HG03060 (cell line): ENCODE data around the gene DYNC1H1.

ENCODE experiments used
- ATAC-seq: cut with Tn5 transposase; IDR thresholded peaks from one replicate; pipeline ENCODE4 v1.9.1; 2021; ENCODE audit warnings: low read depth, moderate number of reproducible peaks; ENCODE audit not compliant: unreplicated experiment

Gene DYNC1H1

DNA sequence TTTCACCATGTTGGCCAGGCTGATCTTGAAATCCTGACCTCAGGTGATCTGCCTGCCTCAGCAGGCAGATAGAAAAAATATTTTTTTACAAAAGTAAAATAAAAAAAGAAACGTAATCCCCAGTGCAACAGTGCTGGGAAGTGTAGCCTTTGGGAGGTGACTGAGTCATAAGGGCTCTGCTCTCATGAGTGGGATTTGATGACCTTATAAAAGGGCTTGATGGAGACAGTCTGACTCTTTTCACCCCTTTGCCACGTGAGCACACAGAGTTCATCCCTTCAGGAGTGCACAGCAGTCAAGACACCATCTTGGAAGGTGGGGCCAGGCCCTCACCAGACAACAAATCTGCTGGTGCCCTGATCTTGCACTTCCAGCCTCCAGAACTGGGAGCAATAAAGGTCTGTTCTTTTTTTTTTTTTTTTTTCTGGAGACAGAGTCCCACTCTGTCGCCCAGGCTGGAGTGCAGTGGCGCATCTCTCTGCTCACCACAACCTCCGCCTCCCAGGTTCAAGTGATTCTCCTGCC, 24.7 kb upstream of the DYNC1H1 start:
- no peak for ATAC-seq

DNA sequence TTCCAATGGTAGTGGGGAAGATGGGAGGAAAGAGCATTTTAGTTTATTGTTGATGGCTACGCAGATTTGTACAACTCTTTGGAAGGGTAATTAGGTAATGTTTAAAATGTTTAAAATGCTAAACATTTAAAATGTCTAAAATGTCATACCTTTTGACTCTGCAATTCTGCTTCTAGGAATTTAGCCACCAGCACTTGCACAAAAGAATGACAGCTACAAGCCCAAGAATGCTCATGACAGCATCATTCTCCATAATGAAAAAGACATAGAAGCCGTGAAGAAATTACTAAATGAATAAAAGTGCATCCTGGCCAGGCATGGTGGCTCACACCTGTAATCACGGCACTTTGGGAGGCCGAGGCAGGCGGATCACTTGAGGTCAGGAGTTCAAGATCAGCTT, 19.9 kb upstream of the DYNC1H1 start:
- ATAC-seq: no peak

DNA sequence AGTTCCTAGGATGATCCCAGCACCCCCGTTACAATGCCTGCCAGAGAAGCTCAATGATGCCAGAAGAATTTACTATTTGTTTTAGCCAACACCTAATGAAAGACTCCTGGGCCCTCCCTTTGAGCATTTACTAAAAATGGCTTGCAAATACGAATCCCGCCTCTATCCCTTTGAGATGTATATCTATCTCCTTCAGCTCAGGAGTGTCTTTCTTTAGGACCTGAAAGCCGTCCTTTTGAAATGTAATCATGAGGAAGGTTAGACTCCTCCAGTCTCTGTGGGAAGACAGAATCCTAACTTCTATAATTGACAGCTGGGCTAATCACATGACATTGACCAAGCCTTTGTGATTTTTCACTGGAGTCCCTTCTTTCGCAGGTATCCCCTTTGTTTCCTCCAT, 19.2 kb upstream of the DYNC1H1 start:
- ATAC-seq: no peak

DNA sequence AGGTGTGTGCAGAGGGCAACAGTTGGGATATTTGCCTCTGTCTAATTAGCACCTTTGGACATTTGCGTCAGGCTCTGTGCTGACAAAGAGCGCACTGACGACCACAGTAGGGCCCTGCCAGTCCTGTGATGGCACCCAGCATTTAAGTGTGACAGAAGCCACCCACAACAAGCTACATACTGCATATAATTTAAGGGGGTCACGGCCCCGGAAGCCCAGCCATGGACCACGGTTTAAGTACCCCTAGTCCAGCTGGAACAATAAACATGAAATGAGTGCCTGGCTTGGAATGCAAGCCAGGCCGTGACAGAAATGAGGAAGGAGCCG, 16.8 kb upstream of the DYNC1H1 start:
- ATAC-seq: no peak

DNA sequence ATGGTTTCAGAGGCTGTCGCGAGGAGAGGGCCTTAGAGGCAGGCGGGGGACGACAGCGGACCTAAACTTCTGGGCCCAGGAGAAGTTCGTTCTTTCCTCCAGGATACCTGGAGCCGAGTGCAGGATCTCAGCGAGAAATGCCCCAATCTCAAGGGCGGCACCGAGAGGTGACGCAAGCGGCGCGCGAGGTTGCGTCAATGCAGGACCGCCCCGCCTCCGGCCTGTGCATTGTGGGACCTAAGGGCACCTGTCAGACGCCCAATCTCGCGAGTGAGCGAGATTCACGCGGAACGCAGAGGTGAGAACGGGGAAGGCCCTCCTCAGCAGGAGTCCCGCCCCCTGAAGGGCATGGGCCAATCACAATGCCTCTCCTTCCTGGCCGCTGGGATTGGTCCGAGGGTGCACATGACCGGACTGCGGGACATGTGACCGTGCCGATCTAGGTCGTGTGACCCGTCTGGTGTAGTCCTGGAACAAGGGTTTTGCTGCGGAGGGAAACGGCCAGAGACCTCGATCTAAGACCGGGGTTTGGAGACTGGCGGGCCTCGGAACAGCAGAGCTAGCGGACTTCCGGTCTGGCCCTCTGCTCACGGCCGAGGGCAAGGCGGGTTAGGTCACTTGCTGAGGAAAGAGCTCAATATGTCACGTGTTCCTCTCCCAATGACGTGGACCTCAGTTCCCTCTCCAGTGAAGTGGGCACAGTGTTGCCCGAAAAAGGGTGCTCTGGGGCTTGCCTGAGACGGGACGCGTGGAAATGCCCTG, 16.3 kb upstream of the DYNC1H1 start:
- peak; percentile 97 for ATAC-seq

DNA sequence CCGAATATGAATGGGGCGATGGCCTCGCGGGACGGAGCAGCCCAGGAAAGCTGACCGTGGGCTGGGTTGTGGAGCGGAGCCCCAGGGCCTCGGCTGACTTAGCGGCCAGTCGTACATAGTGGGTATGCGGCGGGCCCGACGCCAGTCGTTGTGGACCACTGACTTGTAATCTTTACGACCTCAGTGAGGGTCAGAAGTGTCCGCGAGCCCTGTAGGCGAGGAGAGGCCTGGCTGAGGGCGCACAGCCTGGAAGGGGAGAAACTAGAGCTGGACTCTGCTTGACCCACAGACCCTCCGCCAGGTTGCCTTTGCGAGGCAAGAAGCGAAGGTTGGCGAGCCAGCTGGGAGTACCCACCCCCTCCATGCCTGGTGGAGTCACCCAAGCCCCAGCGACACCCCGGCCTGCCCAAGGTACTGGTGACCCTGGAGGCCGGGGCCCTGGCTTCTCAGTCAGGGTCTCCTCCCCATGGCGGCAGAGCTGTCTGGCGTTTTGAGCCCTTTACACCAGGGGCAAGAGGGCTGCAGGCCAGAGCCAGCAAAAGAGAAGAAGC, 15.6 kb upstream of the DYNC1H1 start:
- no peak for ATAC-seq

DNA sequence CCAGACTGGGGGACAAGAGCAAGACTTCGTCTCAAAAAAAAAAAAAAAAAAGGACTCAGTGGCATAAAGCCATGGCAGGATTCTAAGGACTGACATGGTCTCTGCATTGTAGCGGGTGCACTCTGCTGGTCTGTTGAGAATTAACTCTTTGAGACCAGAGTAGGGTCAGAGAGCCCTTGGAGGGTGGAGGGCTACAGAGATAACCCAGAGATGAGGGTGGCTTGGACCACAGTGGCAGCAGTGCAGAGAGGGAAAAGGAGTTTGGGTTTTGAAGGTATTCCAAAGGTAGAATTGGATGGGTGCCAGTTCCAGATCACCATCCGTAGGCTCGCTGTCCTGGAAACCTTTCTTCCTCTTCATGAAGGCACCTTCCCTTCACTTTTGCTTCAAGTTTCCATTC, 14.3 kb upstream of the DYNC1H1 start:
- no peak for ATAC-seq

DNA sequence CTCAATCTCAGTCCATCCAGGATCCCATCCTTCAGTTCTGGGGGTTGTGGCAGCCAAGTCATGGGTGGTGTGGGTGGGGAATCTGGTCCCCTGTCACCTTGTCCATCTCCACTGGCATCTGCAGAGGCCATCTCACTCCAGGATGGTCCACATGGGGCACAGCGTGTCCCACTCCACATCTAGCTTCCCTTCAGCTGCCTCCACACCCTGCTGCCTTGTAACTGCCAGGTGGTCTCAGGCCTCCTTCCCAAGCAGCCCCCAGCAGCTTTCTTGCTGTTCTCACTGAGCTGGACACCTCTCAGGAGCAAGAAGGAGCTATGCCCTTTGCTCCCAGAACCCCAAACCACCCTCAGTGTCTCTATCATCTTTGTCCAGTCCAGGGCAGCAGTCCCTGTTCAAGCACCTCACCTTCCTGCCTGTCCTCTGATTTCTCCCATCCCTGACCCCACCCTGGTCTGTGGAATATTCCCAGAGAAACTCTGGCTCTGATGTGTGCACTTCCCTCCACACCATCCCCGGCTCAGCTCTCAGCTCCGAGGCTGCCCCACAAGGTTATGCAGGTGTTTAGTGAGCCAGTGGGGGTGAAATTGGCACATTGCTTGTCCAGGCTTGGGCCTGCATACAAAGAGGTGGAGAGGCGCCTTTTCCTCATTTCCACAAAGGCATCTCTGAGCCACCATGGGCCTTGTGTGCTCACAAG, 13.7 kb upstream of the DYNC1H1 start:
- ATAC-seq: no peak

DNA sequence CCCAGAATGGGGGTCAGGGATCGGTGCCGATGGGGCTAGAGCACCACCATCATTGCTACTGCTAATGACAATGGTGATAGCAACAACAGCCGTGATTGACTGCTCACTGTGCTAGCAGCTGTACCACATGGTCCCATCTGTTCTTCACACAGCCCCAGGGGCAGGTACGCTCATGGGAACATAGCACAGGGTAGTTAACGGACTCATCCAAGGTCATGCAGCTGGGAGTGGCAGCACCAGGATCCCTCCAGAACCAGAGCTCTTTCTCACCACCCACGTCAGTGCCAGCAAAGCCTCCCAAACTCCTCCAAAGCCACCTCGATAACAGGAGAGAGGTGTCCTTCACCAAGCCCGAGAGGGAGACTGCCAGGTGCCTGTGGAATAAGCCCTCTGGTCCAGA, 11.2 kb upstream of the DYNC1H1 start:
- no peak for ATAC-seq

DNA sequence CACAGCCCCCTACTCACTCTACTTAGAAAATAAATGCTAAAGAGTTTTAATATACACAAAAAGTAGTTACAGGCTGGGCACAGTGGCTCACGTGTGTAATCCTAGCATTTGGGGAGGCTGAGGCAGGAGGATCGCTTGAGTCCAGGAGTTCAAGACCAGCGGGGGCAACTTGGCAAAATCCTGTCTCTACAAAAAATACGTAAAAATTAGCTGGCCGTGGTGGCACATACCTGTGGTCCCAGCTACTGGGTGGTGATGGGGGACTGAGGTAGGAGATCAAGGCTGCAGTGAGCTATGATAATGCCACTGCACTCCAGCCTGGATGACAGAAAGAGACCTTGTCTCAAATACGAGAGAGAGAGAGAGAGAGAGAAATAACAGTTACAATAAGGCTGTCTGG, 9.9 kb upstream of the DYNC1H1 start:
- no peak for ATAC-seq

DNA sequence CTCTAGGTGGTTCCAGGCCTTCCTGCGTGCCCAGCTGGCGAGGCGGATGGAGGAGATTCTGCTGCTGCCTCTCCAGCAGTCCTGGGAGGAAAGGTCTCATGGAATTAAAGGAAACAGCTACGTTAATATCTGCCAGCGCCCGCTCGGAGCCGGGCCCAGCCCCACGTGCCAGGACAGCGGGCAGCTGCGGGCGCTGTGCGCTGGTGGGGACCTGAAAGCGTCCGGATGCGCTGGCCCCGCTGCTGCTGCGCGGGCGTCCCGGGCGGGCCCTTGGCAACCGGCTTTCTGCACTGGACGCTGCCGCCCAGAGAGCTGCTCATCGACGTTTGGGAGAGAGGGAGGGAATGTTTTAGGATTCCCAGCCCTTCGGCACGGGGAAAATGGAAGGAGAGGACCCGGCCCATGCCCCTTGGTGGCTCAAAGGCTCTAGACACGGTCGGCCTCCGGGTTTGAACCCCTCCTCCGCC, 8.6 kb upstream of the DYNC1H1 start:
- ATAC-seq: no peak

DNA sequence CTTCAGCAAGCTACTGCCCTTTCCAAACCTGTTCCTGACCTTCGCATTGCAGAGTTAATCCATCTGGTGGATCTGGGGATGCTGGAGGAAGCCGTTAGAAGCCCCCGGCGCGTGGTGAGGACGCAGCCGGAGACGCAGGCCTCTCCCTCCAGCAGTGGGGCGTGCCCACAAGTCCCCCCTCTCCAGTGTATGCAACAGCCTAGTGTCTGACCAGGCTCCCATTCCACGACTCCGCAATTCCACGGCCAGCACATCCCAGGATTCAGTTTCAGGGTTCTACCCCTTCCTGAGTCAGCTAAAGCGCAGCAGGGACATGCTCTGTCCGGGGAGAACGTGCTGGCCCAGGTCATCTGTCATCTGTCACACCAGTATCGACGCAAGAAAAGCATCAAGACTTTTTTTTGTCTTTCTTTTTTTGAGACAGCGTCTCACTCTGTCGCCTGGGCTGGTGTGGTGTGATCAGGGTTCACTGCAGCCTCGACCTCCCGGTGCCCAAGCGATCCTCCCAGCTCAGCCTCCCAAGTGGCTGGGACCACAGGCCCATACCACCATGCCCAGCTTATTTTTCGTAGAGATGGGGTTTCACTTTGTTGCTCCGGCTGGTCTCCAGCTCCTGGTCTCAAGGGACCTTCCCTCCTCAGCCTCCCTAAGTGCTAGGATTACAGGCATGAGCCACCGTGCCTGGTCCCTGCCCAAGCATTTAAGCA, 8.0 kb upstream of the DYNC1H1 start:
- no peak for ATAC-seq

DNA sequence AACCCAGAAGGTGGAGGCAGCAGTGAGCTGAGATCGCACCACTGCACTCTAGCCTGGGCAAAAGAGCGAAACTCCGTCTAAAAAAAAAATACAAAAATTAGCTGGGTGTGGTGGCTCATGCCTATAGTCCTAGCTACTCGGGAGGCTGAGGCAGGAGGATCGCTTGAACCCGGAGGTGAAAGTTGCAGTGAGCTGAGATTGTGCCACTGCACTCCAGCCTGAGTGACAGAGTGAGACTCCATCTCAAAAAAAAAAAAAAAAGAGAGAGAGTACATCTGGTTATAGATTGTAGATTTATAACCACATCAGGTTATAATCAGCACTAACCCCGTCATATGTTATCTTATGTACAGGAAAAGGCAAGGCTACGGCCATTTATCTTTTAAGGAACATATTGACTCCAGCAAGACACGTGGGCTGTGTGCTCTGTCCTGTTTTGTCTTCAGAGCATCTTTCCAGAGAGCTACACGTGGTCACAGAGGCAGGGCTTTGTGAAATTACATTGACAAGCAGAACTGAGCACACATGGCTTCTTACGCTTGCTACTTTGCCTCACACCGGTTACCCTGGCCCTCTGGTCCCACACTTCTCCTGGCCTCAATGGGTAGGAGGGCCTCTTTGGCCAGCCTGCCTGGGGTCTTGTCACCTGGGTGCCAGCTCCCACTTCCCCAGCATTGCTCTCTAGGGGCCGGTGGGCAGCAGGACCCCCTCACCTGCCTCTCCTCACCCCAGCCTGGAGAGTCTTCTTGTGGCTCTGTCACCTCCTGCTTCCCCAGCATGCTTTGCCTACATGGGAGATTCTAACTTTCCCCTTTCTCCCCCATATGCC, 6.8 kb upstream of the DYNC1H1 start:
- ATAC-seq: no peak

DNA sequence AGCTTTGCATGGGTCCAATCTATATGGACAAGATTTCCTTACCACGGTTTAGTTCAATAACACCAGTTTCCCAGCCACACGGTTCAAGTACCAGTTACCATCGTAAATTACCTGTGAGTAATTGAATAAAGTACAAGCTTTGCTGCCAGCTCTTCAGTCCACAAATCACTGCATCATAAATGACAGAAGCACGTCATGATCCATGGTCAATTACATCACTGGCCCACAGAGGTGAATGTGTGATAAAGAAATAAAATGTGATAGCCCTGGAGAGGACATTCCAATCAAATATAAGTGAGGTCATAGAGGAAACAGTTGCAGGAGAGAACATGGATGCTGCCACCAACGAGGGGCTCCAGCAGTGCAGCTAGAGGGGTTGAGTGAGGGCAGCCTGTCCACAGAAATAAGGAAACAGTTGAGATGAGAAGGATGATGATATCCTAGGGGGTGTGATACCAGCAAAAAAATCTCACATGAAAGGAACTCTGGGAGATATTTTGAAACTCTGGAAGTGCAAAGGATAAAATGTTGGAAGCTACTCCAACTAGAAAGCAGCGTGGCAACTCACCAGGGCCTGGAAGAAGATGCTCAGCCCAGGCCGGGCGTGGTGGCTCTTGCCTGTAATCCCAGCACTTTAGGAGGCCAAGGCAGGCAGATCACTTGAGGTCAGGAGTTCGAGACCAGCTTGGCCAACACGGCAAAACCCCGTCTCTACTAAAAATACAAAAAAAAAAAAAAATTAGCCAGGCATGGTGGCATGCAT, 5.8 kb upstream of the DYNC1H1 start:
- no peak for ATAC-seq

DNA sequence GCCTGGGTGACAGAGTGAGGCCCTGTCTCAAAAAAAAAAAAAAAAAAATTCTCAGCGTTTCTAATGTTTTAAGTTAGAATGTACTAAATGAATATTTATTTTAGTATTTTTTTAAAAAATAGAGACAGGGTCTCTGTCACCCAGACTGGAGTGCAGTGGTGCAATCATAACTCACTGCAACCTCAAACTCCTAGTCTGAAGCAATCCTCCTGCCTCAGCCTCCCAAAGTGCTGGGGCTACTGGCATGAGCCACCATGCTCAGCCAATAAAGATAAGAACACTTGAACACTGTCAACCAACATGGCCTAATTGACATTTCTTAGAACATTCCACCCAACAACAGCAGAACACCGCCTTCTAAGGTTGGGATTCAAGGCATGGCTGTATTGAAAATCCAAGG, 5.1 kb upstream of the DYNC1H1 start:
- no peak for ATAC-seq

DNA sequence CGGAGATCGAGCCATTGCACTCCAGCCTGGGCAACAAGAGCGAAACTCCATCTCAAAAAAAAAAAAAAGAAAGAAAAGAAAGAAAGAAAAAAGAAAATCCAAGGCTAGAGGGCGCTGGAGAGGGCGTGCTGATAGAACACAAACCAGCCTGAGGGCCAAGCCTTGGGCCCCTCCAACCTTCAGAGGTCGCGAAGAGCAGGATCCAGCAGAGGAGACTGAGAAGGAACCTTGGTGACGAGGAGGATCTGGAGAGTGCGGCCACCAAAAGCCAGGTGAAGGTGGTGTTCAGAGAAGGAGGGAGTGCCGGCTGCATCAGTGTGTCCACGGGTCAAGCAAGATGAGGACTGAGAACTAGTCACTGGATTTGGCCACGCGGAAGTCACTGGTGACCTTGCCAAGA, 4.1 kb upstream of the DYNC1H1 start:
- no peak for ATAC-seq

DNA sequence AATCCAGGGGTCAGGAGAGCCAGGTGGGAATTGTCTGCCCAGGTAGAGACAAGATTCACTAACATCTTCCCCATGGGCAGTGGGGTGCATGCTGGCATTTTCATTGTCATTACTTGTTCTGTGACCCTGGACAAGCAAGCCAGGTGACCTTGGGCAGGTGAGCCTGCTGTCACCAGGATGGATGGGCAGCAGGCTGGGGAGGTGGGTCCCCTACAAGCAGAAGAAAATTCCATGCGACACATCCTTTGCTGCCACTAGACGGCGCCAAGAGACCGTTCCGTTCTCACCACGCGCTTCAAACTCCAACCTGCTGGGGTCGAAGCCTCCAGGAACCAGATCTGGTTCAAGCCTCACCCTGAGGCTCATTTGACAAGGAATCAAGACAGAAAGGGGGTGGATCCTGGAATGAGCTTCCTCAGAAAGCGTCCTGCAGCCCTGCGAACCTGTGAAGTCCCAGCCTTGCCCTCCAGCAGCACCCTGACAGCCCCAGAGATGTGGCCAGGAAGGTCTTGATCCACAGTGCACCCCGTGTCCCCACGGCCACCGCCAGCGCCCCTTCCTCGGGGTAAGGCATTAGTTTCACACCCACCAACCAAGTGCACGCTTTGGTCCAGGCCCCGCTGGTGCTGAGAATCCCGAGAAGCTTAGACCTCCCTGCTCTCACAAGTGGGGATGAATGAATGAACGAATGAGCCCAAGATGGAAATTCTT, 3.2 kb upstream of the DYNC1H1 start:
- ATAC-seq: no peak

DNA sequence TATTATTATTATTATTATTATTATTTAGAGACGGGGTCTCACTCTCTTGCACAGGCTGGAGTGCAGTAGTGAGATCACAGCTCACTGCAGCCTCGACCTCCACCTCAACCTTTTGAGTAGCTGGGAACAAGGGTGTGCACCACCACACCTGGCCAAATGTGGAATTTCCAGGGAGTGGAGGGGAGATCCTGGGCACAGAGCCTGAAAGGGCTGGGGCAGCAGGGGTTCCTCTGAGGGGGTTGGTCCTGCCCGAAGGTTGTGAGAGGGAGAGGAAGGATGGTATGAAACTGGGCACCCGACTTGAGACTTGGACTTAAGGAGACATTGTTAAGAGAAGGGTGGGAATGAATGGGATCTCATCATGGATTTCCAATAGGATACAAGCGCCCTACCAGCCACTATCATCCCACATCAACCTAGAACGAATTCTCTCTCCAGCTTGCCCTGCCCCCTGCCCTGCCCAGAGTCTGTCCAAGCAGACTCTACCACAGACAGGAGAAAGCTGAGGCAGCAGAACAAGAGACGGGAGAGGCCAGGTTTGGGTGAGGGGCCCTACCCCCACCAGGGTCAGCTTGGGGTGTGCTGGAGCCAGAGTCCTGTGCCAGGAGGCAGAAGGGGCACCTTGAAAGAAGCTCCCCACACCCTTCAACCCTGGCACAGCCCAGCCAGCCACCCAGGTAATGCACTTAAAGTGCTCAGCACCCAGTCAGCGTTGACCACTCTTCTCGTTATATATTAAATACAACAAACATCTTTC, 2.4 kb upstream of the DYNC1H1 start:
- no peak for ATAC-seq
